ENCODE measurements around the gene GTPBP6.
A peak's percentile ranks its signal among the peaks of the same experiment; 100 is the strongest.
"Not testable (repeated sequence)": the region's sequence is repeated elsewhere in the genome, so short reads cannot be mapped to it uniquely, and the experiment has no call there.

The GTPBP6 gene

DNA sequence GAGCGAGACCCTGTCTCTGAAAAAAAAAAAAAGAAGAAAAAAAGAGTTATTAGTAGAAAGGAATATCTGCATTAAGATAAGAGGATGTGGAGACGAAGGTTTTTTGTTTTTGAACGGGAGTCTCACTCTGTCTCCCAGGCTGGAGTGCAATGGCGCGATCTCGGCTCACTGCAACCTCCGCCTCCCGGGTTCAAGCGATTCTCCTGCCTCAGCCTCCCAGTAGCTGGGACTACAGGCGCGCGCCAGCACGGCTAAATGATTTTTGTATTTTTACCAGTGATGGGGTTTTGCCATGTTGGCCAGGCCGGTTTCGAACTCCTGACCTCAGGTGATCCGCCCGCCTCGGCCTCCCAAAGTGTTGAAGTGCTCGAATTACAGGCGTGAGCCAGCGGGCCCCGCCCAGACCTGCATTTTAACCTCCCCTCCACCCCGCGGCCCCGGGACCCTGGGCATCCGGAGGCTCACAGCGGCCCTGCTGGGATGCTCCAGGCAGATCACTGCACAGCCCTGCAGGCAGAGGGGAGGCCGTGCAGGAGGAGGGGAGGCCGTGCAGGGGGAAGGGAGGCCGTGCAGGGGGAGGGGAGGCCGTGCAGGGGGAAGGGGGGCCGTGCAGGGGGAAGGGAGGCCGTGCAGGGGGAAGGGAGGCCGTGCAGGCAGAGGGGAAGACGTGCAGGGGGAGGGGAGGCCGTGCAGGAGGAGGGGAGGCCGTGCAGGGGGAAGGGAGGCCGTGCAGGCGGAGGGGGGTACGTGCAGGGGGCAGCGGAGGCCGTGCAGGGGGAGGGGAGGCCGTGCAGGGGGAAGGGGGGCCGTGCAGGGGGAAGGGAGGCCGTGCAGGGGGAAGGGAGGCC lies 38.6 kb downstream of the GTPBP6 start:
- peak; percentile 50 for DNase-seq
- in situ Hi-C loops (cut with MboI; ENCODE audit: low pct_unique_long_range_greater_than_20kb, low sequenced_read_pairs) = not testable (repeated sequence)

DNA sequence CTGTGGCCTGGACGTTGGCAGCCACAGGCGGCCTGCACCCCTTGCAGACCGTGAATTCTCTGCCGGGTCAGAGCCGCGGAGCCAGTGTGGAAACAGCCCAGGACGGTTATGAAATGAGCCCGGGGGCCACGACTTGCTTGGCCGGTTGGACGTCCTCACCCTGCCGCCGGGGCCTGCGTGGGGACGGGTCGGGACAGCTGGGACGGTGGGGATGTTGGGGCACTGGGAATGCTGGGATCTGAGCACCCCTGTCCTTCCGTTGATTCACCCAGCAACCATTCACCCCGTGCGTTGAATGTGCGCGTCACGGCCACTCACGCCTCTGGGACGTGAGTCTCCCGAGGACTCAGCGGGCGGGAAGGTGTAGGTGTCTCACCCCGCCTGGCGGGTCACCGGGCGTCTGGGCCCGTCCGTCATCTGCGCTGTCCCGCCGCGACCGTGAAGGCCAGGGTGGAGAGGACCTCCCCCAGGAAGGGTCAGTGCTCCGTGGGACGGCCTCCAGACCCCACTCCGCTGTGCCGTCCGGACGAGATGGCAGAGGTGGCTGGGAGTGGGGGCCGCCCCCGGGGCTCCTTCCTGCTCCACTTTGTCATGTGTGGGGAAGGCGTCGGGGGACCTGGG lies 41.9 kb downstream of the GTPBP6 start:
- no peak for DNase-seq
- in situ Hi-C loops (cut with MboI; ENCODE audit: low pct_unique_long_range_greater_than_20kb, low sequenced_read_pairs) = no loop called here

DNA sequence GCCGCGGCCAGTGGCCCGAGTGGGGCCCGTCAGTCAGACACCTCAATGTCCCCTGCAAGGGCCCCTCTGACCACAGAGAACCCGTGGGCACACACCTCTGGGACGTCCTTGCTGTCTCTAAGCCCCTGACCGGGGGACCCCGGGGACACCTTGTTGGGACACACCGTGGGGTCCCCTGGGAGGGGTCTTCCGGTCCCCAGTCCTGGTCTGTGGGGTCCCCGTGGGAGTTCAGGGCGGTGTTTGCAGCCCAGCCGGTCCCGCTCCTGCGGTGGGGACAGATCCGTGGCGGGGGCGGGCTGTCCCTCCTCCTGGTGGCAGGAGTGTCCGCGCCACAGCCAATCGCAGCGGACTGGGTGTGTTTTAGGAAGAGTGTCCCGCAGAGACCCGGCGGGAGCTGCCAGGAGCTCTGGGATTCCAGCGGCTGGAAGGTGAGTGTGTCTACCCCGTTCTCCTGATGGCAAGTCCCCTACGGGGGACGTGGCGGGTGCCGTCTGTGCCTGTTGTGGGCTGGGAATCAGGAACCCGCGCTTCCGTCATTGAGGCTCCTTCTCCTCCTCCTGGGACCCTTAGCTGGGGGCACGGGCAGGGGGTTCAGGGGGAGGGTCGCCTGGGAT lies 42.5 kb downstream of the GTPBP6 start:
- in situ Hi-C loops (cut with MboI; ENCODE audit: low pct_unique_long_range_greater_than_20kb, low sequenced_read_pairs) = no loop called here
- DNase-seq = peak; percentile 97

DNA sequence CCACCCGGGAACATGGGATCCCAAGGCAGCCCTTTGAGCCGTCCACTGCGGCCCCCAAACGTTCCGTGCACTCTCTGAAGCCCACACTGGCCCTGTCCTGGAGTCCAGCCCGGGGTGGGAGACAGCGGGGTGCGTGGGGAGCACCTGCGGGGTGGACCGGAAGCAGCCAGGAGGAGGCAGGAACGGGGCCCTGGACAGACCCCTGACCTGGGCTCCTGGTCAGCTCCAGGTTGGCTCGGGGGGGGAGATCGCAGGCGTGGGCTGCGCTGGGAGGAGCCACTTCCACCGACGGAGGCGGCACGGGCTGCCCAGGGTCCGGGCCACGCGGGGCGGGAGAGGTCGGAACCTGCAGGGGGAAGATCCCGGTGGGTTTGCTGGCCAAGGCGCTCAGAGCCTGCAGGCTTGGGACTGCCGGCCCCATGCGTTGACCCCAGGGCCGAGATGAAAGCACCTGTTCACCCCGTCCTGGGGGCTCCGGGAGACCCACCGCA lies 43.1 kb downstream of the GTPBP6 start:
- in situ Hi-C loops (cut with MboI; ENCODE audit: low pct_unique_long_range_greater_than_20kb, low sequenced_read_pairs) = no loop called here
- no peak for DNase-seq

DNA sequence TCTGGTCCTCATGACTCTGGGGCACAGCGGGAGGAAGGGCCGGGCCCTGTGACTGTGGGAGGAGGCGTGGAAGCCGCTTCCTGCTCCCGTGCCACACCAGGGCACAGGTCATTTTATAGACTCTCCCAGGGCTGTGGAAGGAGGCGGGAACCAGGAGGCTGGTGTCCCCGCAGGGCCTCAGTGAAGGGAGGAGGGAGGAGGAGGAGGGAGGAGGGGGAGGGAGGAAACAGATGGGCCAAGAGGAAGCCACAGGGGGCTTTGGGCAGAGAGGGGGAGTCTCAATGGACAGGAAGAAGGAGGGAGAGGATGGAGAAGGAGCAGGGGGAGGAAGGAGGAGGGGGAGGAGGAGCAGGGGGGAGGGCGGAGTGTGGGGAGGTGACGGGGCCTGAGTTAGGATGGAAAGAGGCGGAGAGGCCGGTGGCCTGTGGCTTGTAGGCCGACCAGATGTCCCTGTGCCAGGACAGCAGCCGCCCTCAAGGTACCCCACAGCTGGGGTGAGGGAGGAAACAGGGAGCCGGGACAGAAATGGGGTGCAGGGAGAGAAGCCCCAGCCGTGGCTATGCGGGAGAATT lies 43.6 kb downstream of the GTPBP6 start:
- in situ Hi-C loops (cut with MboI; ENCODE audit: low pct_unique_long_range_greater_than_20kb, low sequenced_read_pairs) = no loop called here
- peak; percentile 99 for DNase-seq

DNA sequence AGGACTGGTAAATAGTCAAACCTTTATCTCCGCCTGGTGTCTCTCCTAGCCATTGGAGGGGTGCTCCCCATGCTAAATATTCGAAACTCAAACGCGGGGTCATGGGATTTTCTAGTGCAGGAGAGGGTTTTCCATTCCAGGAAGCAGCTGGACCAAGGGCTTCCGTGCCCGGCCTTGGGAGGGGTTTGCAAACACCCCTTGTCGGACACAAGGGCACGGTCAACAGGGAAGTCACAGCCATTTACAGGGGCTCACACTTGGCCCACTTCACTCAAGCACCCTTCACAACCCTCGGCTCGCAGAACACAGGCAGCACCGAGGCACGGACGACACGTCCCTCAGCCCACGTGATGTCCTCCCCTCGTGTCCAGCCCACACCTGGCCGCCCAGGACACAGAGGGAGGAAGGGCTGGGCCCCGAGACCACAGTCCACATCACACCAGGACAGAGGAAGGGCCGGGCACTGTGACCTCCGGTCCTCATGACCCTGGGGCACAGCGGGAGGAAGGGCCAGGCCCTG lies 47.7 kb downstream of the GTPBP6 start:
- DNase-seq = no peak
- in situ Hi-C loops (cut with MboI; ENCODE audit: low pct_unique_long_range_greater_than_20kb, low sequenced_read_pairs) = no loop called here

DNA sequence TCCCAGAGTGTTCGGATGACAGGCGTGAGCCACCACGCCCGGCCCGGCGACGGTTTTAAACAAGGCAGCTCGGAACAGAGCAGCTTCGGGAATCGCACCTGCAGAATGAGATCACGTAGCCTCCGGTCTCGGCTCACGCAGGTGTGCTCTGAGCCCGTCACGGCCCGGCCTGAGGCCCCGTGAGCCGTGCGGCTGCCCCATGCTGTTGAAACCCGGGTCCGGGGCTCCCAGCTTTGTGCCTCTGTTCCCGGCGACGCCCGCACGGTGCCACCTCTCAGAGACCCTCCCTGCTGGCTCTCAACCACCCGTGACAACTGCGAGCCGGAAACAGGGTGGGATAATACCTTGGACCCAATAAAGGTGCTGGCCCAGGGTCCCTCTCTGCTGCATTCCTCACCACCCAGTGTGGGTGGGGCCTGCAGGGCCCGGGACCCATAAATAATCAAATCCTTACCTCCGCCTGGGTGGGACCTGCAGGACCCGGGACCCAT lies 50.8 kb downstream of the GTPBP6 start:
- no peak for DNase-seq
- in situ Hi-C loops (cut with MboI; ENCODE audit: low pct_unique_long_range_greater_than_20kb, low sequenced_read_pairs) = no loop called here

DNA sequence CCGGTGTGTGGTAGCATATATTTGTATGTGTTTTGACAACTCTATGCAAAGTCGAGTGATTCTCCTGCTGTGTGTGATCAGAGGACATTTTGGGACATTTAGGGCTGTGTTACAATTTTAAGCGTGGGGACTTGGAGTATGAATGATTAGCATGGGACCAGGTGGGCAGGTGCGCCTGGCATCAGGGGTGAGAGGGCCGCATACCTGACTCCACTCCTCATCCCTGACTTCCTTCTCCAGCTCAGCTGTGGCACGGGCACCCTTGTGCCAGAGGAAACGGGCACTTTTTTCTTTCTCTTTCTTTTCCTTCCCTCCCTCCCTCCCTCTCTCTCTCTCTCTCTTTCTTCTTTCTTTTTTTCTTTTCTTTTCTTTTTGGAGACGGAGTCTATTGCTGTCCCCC lies 53.1 kb downstream of the GTPBP6 start:
- no peak for DNase-seq
- in situ Hi-C loops (cut with MboI; ENCODE audit: low pct_unique_long_range_greater_than_20kb, low sequenced_read_pairs) = no loop called here

DNA sequence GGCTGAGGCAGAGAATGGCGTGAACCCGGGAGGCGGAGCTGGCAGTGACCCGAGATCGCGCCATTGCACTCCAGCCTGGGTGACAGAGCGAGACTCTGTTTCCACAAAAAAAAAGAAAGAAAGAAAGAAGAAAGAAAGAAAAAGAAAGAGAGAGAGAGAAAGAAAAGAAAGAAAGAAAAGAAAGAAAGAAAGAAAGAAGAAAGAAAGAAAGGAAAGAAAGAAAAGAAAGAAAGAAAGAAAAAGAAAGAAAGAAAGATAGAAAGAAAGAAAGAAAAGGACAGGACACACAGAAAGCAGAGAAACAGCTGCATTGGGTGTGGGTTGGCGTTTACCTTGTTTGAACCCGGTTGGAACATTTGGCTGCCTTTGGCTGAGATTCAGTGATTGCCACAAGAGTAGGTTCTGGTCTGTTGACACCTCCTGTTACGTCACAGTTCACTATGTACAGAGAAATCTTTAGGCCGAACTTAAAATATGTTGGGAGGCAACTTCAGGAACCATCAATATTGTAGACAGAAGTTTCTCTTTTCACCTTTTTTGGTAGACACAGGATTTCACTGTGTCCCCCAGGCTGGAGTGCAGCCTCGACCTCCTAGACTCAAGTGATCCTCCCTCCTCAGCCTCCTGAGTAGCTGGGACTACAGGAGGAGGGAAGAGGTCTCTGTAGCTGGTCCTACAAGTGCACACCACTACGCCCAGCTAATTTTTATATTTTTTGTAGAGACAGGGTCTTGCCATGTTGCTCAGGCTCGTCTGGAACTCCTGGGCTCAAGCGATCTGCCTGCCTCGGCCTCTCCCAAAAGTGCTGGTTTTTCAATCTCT lies 53.8 kb downstream of the GTPBP6 start:
- in situ Hi-C loops (cut with MboI; ENCODE audit: low pct_unique_long_range_greater_than_20kb, low sequenced_read_pairs) = no loop called here
- peak; percentile 51 for DNase-seq

DNA sequence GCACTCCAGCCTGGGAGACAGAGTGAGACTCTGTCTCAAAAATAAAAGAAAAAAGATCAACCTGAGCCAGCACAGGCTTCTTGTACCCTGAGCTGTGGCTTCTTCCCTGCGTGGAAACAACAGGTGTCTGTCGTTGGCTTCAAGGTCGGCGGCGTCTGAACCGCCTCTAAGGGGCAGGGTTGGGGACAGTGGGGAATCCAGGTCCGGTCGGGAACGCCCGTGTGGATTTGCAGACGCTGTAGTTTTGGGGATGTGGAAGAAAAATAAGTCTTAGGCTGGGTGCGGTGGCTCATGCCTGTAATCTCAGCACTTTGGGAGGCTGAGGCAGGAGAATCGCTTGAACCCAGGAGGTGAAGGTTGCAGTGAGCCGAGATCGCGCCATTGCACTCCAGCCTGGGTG lies 54.6 kb downstream of the GTPBP6 start:
- in situ Hi-C loops (cut with MboI; ENCODE audit: low pct_unique_long_range_greater_than_20kb, low sequenced_read_pairs); DNase-seq: not testable (repeated sequence)

DNA sequence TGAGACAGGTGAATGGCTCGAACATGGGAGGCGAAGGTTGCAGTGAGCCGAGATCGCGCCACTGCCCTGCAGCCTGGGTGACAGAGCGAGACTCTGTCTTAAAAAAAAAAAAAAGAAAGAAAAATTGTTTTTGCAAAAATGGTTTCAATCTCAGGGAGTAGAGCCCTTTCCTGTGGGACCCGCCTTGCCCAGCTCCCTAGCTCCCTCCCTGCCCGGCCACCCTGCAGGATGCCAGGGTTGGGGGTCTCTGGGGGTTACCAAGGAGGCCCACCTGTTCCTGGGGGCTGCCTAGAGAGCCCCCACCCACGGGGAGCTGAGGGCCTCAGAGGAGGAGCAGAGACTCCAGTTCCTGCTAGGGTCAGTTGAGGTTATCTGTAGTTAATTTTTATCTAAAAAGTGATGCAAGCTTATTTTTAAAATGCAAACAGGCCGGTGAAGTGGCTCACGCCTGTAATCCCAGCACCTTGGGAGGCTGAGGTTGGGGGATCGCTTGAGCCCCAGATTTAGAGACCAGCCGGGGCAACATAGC lies 56.2 kb downstream of the GTPBP6 start:
- DNase-seq = no peak
- in situ Hi-C loops (cut with MboI; ENCODE audit: low pct_unique_long_range_greater_than_20kb, low sequenced_read_pairs) = no loop called here

DNA sequence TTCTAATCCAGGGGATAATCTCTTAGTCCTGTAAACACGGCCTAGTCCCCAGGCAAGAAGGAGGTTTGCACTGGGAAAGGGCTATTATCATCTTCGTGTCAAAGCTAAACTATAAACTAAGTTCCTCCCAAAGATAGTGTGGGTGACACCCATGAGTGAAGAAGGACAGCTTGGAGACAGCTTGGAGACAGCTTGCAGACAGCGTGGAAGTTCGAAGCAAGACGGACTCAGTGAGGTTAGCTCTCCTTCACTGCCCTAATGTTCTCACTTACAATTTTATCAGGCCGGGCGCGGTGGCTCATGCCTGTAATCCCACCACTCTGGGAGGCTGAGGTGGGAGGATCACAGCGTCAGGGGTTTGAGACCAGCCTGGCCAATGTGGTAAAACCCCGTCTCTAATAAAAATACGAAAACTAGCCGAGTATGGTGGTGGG lies 56.7 kb downstream of the GTPBP6 start:
- in situ Hi-C loops (cut with MboI; ENCODE audit: low pct_unique_long_range_greater_than_20kb, low sequenced_read_pairs) = no loop called here
- no peak for DNase-seq

DNA sequence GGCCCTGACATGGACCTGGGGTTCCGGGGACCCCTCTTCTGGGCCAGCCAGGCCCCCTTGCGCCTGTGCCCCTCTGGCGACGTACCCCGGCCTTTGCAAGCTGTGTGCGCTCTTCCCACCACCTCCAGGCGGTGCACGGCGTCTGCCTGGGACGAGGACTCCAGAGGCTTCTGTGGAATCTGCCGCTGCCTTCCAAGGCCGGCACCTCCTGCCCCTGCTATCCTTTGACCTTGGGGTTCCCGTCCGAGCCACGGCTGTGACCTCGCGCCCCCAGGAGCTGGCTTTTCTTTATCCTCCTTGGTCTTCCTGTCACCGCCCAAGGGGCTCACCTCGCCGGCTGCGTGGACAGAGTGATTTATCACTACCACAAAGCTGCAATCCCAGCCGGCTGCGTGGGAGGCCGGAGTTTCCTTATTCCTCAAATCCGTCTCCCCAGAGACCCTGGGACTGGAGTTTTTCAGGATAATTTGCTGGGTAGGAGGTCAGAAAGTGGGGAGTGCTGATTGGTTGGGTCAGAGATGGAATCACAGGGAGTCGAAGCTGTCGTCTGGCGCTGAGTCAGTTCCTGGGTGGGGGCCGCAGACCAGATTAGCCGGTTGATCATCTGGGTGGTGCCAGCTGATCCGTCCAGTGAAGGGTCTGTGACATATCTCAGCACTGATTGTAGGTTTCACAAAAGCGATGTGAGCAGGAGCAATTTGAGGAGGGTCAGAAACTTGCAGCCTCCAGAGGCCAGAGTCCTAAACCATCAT lies 57.3 kb downstream of the GTPBP6 start:
- DNase-seq = no peak
- in situ Hi-C loops (cut with MboI; ENCODE audit: low pct_unique_long_range_greater_than_20kb, low sequenced_read_pairs) = no loop called here

DNA sequence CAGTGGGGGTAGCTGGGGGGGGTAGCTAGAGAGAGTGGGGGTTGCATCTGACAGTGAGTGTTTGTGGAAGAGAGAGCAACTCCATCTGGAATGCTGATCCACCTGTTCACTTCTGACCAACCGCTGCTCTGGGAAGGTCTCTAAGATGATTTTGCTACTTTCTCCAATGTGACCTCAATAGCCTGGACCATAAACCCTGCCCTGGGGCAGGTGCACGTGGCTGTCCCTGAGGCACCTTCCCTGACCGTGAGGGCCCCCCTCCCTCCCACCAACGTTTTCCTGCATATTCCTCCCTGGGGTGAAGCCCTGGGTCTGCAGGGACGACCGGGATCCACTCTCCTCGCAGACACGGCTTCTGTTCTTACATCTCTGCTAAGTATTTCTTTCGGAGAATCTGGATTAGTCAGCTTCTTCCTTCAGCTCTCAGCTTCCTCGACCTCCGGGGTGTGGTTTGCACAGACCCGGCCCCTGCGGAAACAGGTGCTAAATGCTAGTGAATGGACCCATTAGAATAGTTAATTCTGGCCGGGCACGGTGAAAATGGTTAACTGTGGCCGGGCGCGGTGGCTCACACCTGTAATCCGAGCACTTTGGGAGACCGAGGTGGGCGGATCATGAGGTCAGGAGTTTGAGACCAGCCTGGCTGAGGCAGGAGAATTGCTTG lies 58.8 kb downstream of the GTPBP6 start:
- in situ Hi-C loops (cut with MboI; ENCODE audit: low pct_unique_long_range_greater_than_20kb, low sequenced_read_pairs) = no loop called here
- DNase-seq = peak; percentile 89

DNA sequence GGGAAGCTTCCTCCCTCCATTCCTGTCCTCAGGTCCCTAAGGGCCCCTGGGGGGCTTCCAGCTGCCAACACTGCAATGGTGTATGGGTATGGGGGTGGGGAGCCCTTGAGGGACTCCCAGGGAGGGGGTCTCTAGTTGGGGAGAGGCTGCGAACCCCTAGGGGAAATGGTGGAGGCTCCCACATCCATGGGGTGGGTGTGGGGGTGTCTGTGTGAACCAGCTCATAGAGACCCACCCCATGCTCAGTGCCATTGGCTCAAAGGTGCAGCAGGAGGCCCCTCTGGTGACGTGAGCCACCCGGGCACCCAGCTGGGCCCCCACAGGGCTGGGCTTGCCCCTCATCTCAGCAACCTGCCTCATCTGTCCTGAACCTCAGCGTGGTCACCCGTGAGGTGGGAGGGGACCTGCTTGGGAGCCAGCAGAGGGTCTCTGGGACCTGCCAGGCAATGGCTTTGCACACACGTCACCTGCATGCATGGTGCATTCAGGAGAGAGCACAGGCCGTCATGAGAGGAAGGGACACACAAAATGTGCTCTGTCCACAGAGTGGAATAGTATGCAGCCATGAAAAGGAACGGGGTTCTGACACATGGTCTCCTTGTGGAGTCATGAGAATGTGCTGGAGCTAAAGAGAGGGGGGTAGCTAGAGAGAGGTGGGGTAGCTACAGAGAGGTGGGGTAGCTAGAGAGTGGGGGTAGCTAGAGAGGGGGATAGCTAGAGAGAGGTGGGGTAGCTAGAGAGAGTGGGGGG lies 60.1 kb downstream of the GTPBP6 start:
- in situ Hi-C loops (cut with MboI; ENCODE audit: low pct_unique_long_range_greater_than_20kb, low sequenced_read_pairs) = no loop called here
- DNase-seq = no peak

DNA sequence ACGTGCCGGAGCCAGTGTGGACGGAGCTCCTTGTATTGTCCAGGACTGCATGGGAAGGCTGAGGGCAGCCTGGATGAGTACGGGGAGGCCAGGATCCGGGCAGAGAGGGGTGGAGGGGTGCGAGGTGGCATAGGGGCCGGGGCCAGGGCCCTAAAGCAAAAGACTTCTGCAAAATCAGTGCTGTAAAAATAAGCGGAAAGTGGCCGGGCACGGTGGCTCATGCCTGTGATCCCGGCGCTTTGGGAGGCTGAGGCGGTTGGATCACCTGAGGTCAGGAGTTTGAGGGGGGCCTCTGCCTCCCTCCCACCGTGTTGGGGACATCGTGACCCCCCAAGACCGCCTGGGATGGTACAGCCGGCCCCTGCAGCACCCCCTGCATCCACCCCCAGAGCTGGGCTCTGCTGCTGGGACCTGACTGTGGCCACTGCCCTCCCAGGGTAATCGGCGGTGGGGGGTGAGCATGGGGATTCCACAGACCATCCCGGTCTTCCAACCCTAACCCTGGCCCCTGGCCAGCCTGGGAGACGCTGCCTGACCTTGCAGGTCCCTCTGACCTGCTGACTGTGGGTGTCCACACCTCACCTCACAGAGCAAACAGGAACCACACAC lies 60.8 kb downstream of the GTPBP6 start:
- no peak for DNase-seq
- in situ Hi-C loops (cut with MboI; ENCODE audit: low pct_unique_long_range_greater_than_20kb, low sequenced_read_pairs) = no loop called here

Data from KBM-7 (cell line).